H9 (cell line): ENCODE results near the gene STARD9. TPM values are rescaled to one million over a fixed set of nuclear protein-coding genes. Genes with fewer than 3 reads are reported as not detected.

Experiments used
- DNase-seq: peaks from one replicate; pipeline ENCODE4 v3.0.0-alpha.2; 2017
- H2AFZ ChIP-seq: one replicate; pipeline ENCODE4 v1.6.1; 2013; ENCODE audit warnings: mild to moderate bottlenecking, low read length, control low read depth, moderate library complexity
- H2AK5ac ChIP-seq: 2 replicates; pipeline ENCODE4 v1.6.1; 2013; ENCODE audit warnings: low read length, control low read depth, mixed read lengths; ENCODE audit not compliant: insufficient read length
- H2BK120ac ChIP-seq: one replicate; pipeline ENCODE4 v1.6.1; 2013; ENCODE audit warnings: low read depth, mild to moderate bottlenecking, low read length, control low read depth, inconsistent platforms; ENCODE audit not compliant: poor library complexity, severe bottlenecking
- H2BK12ac ChIP-seq: 2 replicates; pipeline ENCODE4 v1.6.1; 2013; ENCODE audit warnings: low read length, control low read depth, mixed read lengths, low read depth; ENCODE audit not compliant: insufficient read length
- H2BK15ac ChIP-seq: 2 replicates; pipeline ENCODE4 v1.6.1; 2013; ENCODE audit warnings: low read depth, low read length, control low read depth
- H2BK20ac ChIP-seq: one replicate; pipeline ENCODE4 v1.6.1; 2013; ENCODE audit warnings: low read depth, mild to moderate bottlenecking, low read length, control low read depth, inconsistent platforms; ENCODE audit not compliant: poor library complexity, severe bottlenecking
- H2BK5ac ChIP-seq: 2 replicates; pipeline ENCODE4 v1.6.1; 2013; ENCODE audit warnings: low read length, control low read depth, mixed read lengths; ENCODE audit not compliant: insufficient read length
- H3K14ac ChIP-seq: 2 replicates; pipeline ENCODE4 v1.6.1; 2013; ENCODE audit warnings: low read length, control low read depth; ENCODE audit not compliant: insufficient read depth
- H3K18ac ChIP-seq: 2 replicates; pipeline ENCODE4 v1.6.1; 2013; ENCODE audit warnings: low read depth, mild to moderate bottlenecking, mixed read lengths, low read length, control low read depth; ENCODE audit not compliant: insufficient read length
- H3K23ac ChIP-seq: 2 replicates; pipeline ENCODE4 v1.6.1; 2013; ENCODE audit warnings: low read length, control low read depth, mixed read lengths, low read depth; ENCODE audit not compliant: insufficient read length
- H3K23me2 ChIP-seq: 2 replicates; pipeline ENCODE4 v1.6.1; 2013; ENCODE audit warnings: low read depth, mild to moderate bottlenecking, mixed read lengths, low read length, control low read depth; ENCODE audit not compliant: insufficient read length, poor library complexity, severe bottlenecking
- H3K27ac ChIP-seq: 2 replicates; pipeline ENCODE4 v1.5.1; 2013; ENCODE audit warnings: low read length, control low read depth, mixed read lengths, low read depth; ENCODE audit not compliant: insufficient read length
- H3K27me3 ChIP-seq: 2 replicates; pipeline ENCODE4 v1.6.1; 2013; ENCODE audit warnings: low read length, control low read depth, inconsistent platforms; ENCODE audit not compliant: insufficient read depth
- H3K4ac ChIP-seq: 2 replicates; pipeline ENCODE4 v1.6.1; 2013; ENCODE audit warnings: low read depth, mild to moderate bottlenecking, control low read depth, inconsistent platforms, low read length, moderate library complexity
- H3K4me1 ChIP-seq: 2 replicates; pipeline ENCODE4 v1.6.1; 2013; ENCODE audit warnings: low read length, control low read depth, inconsistent platforms; ENCODE audit not compliant: insufficient read depth
- H3K4me2 ChIP-seq: 2 replicates; pipeline ENCODE4 v1.6.1; 2013; ENCODE audit warnings: low read length, control low read depth, mixed read lengths; ENCODE audit not compliant: insufficient read length, insufficient read depth
- H3K56ac ChIP-seq: 2 replicates; pipeline ENCODE4 v1.6.1; 2013; ENCODE audit warnings: low read depth, mild to moderate bottlenecking, mixed read lengths, low read length, control low read depth; ENCODE audit not compliant: insufficient read length
- H3K79me1 ChIP-seq: 2 replicates; pipeline ENCODE4 v1.6.1; 2013; ENCODE audit warnings: low read depth, mild to moderate bottlenecking, moderate library complexity, low read length, control low read depth, inconsistent platforms; ENCODE audit not compliant: insufficient read depth, poor library complexity, severe bottlenecking
- H3K79me2 ChIP-seq: 2 replicates; pipeline ENCODE4 v1.6.1; 2013; ENCODE audit warnings: low read length, control low read depth, inconsistent platforms; ENCODE audit not compliant: insufficient read depth
- H3K9ac ChIP-seq: 2 replicates; pipeline ENCODE4 v1.6.1; 2013; ENCODE audit warnings: low read length, control low read depth, mixed read lengths; ENCODE audit not compliant: insufficient read length; ENCODE audit errors: extremely low read depth
- H3K9me3 ChIP-seq: one replicate; pipeline ENCODE4 v1.6.1; 2013; ENCODE audit warnings: low read depth, low read length, inconsistent platforms; ENCODE audit not compliant: control insufficient read depth
- H3T11ph ChIP-seq: one replicate; pipeline ENCODE4 v1.6.1; 2013; ENCODE audit warnings: mild to moderate bottlenecking, low read length, control low read depth, inconsistent platforms
- H4K20me1 ChIP-seq: one replicate; pipeline ENCODE4 v1.6.1; 2013; ENCODE audit not compliant: control insufficient read depth, insufficient read length, insufficient read depth
- H4K5ac ChIP-seq: 2 replicates; pipeline ENCODE4 v1.6.1; 2013; ENCODE audit warnings: low read depth, mild to moderate bottlenecking, mixed read lengths, low read length, control low read depth; ENCODE audit not compliant: insufficient read length
- H4K8ac ChIP-seq: replicated peaks from 2 replicates; pipeline ENCODE4 v1.6.1; 2013; ENCODE audit warnings: low read length, control low read depth, mixed read lengths, low read depth; ENCODE audit not compliant: insufficient read length
- H4K91ac ChIP-seq: 2 replicates; pipeline ENCODE4 v1.6.1; 2013; ENCODE audit warnings: low read depth, mild to moderate bottlenecking, moderate library complexity, mixed read lengths, low read length, control low read depth; ENCODE audit not compliant: insufficient read length
- H3K27ac Mint-ChIP-seq, 3 experiments: 2 replicates in 2 of 3; 3 replicates in 1 of 3; pipeline ENCODE4 v1.8.0; 2020 to 2021; ENCODE audit warnings: mixed read lengths in 3 of 3, mild to moderate bottlenecking in 1 of 3, moderate library complexity in 1 of 3
- H3K27me3 Mint-ChIP-seq: 2 replicates; pipeline ENCODE4 v1.8.0; 2021; ENCODE audit warnings: low read depth, mild to moderate bottlenecking, moderate library complexity, mixed read lengths
- H3K36me3 Mint-ChIP-seq, 3 experiments: 2 replicates in 2 of 3; 3 replicates in 1 of 3; pipeline ENCODE4 v1.8.0; 2020 to 2021; ENCODE audit warnings: low read depth in 3 of 3, mixed read lengths in 3 of 3; ENCODE audit not compliant: insufficient read depth in 1 of 3
- H3K4me1 Mint-ChIP-seq, 2 experiments: 2 replicates each; pipeline ENCODE4 v1.8.0; 2020; ENCODE audit warnings: mixed read lengths in 2 of 2
- H3K4me3 Mint-ChIP-seq, 2 experiments: 2 replicates in 1 of 2; 3 replicates in 1 of 2; pipeline ENCODE4 v1.8.0; 2020 to 2021; ENCODE audit warnings: mild to moderate bottlenecking in 2 of 2, mixed read lengths in 2 of 2, moderate library complexity in 1 of 2
- H3K9me3 Mint-ChIP-seq, 2 experiments: 2 replicates in 1 of 2; 3 replicates in 1 of 2; pipeline ENCODE4 v1.8.0; 2020; ENCODE audit warnings: mild to moderate bottlenecking in 2 of 2, mixed read lengths in 2 of 2, moderate library complexity in 1 of 2
- CTCF ChIP-seq: fragments of 200-600 bp; sonication (generic); conservative IDR thresholded peaks from 3 replicates; pipeline ENCODE4 v1.8.0; 2021; ENCODE audit warnings: antibody characterized with exemption, mild to moderate bottlenecking
- WGBS: extraction: QIAGEN DNeasy Blood & Tissue Kit; methylation state at CpG from one replicate; pipeline ENCODE4 v1.1.7; 2013; ENCODE audit warnings: missing lambda C conversion rate, low lambda C conversion rate, mixed read lengths; ENCODE audit not compliant: insufficient read length; ENCODE audit errors: extremely low coverage; 5-methylcytosine and 5-hydroxymethylcytosine counted together
- total RNA-seq: library from RNA; stranded (reverse); gene quantifications from 2 replicates; pipeline ENCODE4 v1.2.1, GENCODE V29; 2021

The STARD9 gene
- total RNA-seq, 1 experiment from 2014 or later, result 6.9 TPM

- WGBS, result no CpG with 5 or more reads among the region's 2 CpGs
- H3K79me1 ChIP-seq, result no peaks in the 10 kb centered on the region
These were observed 174.9 kb downstream of the STARD9 start for GRCh38 chr15:42750306-42750705.

More at GRCh38 chr15:42750306-42750705, 174.9 kb downstream of the STARD9 start:
- no peak for TF ChIP-seq CTCF
- Histone ChIP-seq H2AK5ac (no peak overlapping the region), H3K9me3 (no peaks in the 10 kb centered on the region), H3K27me3 (no peaks in the 10 kb centered on the region), H3K23me2 (no peaks in the 10 kb centered on the region), H3K27ac (no peak overlapping the region), H3K23ac (no peak overlapping the region), H3K14ac (no peak overlapping the region), H2BK15ac (no peak overlapping the region), H4K91ac (no peak overlapping the region), H3K9ac (no peak overlapping the region), H3K4me1 (no peaks in the 10 kb centered on the region), H4K5ac (no peak overlapping the region), H2BK5ac (no peak overlapping the region), H3K18ac (no peak overlapping the region), H3K4ac (no peak overlapping the region), H4K8ac (no peak overlapping the region), H3K56ac (no peak overlapping the region), H2BK20ac (no peak overlapping the region), H3K4me2 (no peak overlapping the region), H2BK12ac (no peak overlapping the region), H2AFZ (no peak overlapping the region), H4K20me1 (no peaks in the 10 kb centered on the region), H3T11ph (no peak overlapping the region), H2BK120ac (no peak overlapping the region), H3K79me2 (no peaks in the 10 kb centered on the region)
- Mint-ChIP-seq H3K27me3 (no peaks in the 10 kb centered on the region), H3K4me3 (no peak overlapping the region), H3K27ac (peak overlapping the region in 1 of 3 experiments; percentile 22; a peak in 3 of 7 replicates), H3K9me3 (no peaks in the 10 kb centered on the region), H3K4me1 (peaks cover 4 to 6% of the 10 kb centered on the region in 2 experiments; a peak in 3 of 4 replicates), H3K36me3 (peaks cover 6 to 19% (median 12%) of the 10 kb centered on the region in 3 experiments; a peak in 6 of 7 replicates)
- no peak for DNase-seq
